Esophagus muscularis mucosa (tissue), 4 donors: ENCODE measurements around the gene EVPL. TPM values are rescaled to one million over a fixed set of nuclear protein-coding genes. Genes with fewer than 3 reads are reported as not detected.
"Not testable (repeated sequence)": the region's sequence is repeated elsewhere in the genome, so short reads cannot be mapped to it uniquely, and the experiment has no call there.

Source experiments
- DNase-seq: peaks from one replicate; pipeline ENCODE4 v3.0.0-alpha.2; 2017; ENCODE audit errors: extremely low spot score
- H3K27ac ChIP-seq, 4 donors: fragments of 200-600 bp; sonication (generic); replicated peaks in 1 of 4; 1 replicate in 3 of 4; 2 replicates in 1 of 4; pipeline ENCODE4 v1.5.1; 2016 to 2019; ENCODE audit warnings: mild to moderate bottlenecking in 1 of 4
- H3K27me3 ChIP-seq, 4 donors: fragments of 200-600 bp; sonication (generic); one replicate each; pipeline versions ENCODE4 v1.5.1 to v1.6.0; 2016 to 2019
- H3K36me3 ChIP-seq, 4 donors: fragments of 200-600 bp; sonication (generic); one replicate each; pipeline ENCODE4 v1.5.1; 2016 to 2019
- H3K4me1 ChIP-seq, 4 donors: fragments of 200-600 bp; sonication (generic); one replicate each; pipeline ENCODE4 v1.5.1; 2016 to 2019
- H3K4me3 ChIP-seq, 4 donors: fragments of 200-600 bp; sonication (generic); 1 replicate in 2 of 4; 2 replicates in 2 of 4; pipeline ENCODE4 v1.5.1; 2016 to 2019; ENCODE audit warnings: mild to moderate bottlenecking in 4 of 4, moderate library complexity in 1 of 4
- H3K9me3 ChIP-seq, 4 donors: fragments of 200-600 bp; sonication (generic); 1 replicate in 3 of 4; 2 replicates in 1 of 4; pipeline ENCODE4 v1.5.1; 2016 to 2019
- CTCF ChIP-seq, 3 experiments: fragments of 200-600 bp in 2 of 3; fragments of 450-650 bp in 1 of 3; sonication (generic) in 2 of 3; IDR thresholded peaks; one replicate each; pipeline ENCODE4 v1.5.1; 2017 to 2019; ENCODE audit warnings: antibody characterized with exemption in 3 of 3, mild to moderate bottlenecking in 2 of 3, moderate library complexity in 1 of 3
- EP300 ChIP-seq: sonication (generic); formaldehyde crosslinking; IDR thresholded peaks from one replicate; pipeline ENCODE4 v1.6.1; 2017; ENCODE audit warnings: antibody characterized with exemption
- POLR2A ChIP-seq: fragments of 450-650 bp; IDR thresholded peaks from one replicate; pipeline ENCODE4 v1.6.1; 2017; ENCODE audit warnings: antibody characterized with exemption, moderate library complexity, mild to moderate bottlenecking, low read depth
- POLR2AphosphoS5 ChIP-seq, 2 donors: sonication (generic); formaldehyde crosslinking; IDR thresholded peaks; one replicate each; pipeline ENCODE4 v1.6.1; 2017; ENCODE audit warnings: antibody characterized with exemption in 2 of 2
- WGBS: methylation state at CpG from one replicate; pipeline ENCODE4 v1.1.5; 2018; 5-methylcytosine and 5-hydroxymethylcytosine counted together
- intact Hi-C: fragments of 100-400 bp; cut with DNase I; formaldehyde crosslinking; loops from one replicate; pipeline ENCODE4 v1.15.1; 2023
- total RNA-seq, 4 donors: library from RNA; depleted of rRNA; stranded (reverse); fragments of >200 nt; gene quantifications; one replicate each; pipeline versions ENCODE4 v1.1.0 to v1.2.1, GENCODE V29; 2016

Gene EVPL
- total RNA-seq, 4 donors from 2014 or later, result 0.19 to 2.1 (median 1.1) TPM

GRCh38 chr17:76048025-76048605 lies 21.0 kb upstream of the EVPL start:
- DNase-seq, result no peak
- no peak overlapping the region for H3K27ac ChIP-seq
- 83% methylated on average over 9 of the region's 9 CpGs for WGBS
- no peaks in the 10 kb centered on the region for H3K27me3 ChIP-seq
- no peak overlapping the region for H3K4me3 ChIP-seq
- H3K36me3 ChIP-seq, result peaks cover 79 to 100% (median 90%) of the 10 kb centered on the region in 4 donors
- intact Hi-C loops, result no loop called here
- no peaks in the 10 kb centered on the region for H3K4me1 ChIP-seq
- no peaks in the 10 kb centered on the region for H3K9me3 ChIP-seq
- TF ChIP-seq EP300, result no peak
- no peak for TF ChIP-seq POLR2A
- no peak for TF ChIP-seq POLR2AphosphoS5 (IDR thresholded peaks at IDR 0.05)
- no peak for TF ChIP-seq CTCF (IDR thresholded peaks at IDR 0.05)

- H3K27ac ChIP-seq, result no peak overlapping the region
- TF ChIP-seq POLR2AphosphoS5 (IDR thresholded peaks at IDR 0.05), result no peak
- no peak for TF ChIP-seq CTCF (IDR thresholded peaks at IDR 0.05)
- TF ChIP-seq POLR2A, result no peak
- TF ChIP-seq EP300, result no peak
- no peaks in the 10 kb centered on the region for H3K27me3 ChIP-seq
- peaks cover 91 to 100% (median 98%) of the 10 kb centered on the region in 4 donors for H3K36me3 ChIP-seq
- H3K9me3 ChIP-seq, result no peaks in the 10 kb centered on the region
- intact Hi-C loops, result no loop called here
- no peaks in the 10 kb centered on the region for H3K4me1 ChIP-seq
- no peak overlapping the region for H3K4me3 ChIP-seq
- 96% methylated on average over 8 of the region's 8 CpGs for WGBS
- DNase-seq, result no peak
Measured at GRCh38 chr17:76046064-76046463, 19.0 kb upstream of the EVPL start.

GRCh38 chr17:76044475-76045007 lies 17.4 kb upstream of the EVPL start:
- H3K27me3 ChIP-seq, H3K9me3 ChIP-seq, intact Hi-C loops, H3K4me1 ChIP-seq, DNase-seq, H3K27ac ChIP-seq, H3K4me3 ChIP-seq: not testable (repeated sequence)
- peaks cover 92 to 100% (median 100%) of the 10 kb centered on the region in 4 donors for H3K36me3 ChIP-seq
- WGBS, result 81% methylated on average over 11 of the region's 11 CpGs

- WGBS, result 100% methylated on average over 3 of the region's 3 CpGs
- H3K4me1 ChIP-seq, H3K4me3 ChIP-seq, DNase-seq, intact Hi-C loops, H3K9me3 ChIP-seq, H3K27ac ChIP-seq, H3K27me3 ChIP-seq: not testable (repeated sequence)
- peaks cover 91 to 100% (median 96%) of the 10 kb centered on the region in 4 donors for H3K36me3 ChIP-seq
Measured at GRCh38 chr17:76042868-76043267, 15.8 kb upstream of the EVPL start.

GRCh38 chr17:76040376-76040775 lies 13.3 kb upstream of the EVPL start:
- Histone ChIP-seq H3K9me3 (no peaks in the 10 kb centered on the region), H3K27ac (peak overlapping the region in 1 of 4 donors; percentile 86), H3K27me3 (no peaks in the 10 kb centered on the region), H3K36me3 (peaks cover 66 to 81% (median 73%) of the 10 kb centered on the region in 4 donors), H3K4me1 (peaks cover 6 to 28% (median 21%) of the 10 kb centered on the region in 4 donors), H3K4me3 (no peak overlapping the region)
- WGBS, result 52% methylated on average over 6 of the region's 6 CpGs
- DNase-seq, result no peak
- TF ChIP-seq POLR2A, result no peak
- no peak for TF ChIP-seq POLR2AphosphoS5 (IDR thresholded peaks at IDR 0.05)
- no peak for TF ChIP-seq CTCF (IDR thresholded peaks at IDR 0.05)
- TF ChIP-seq EP300, result no peak
- intact Hi-C loops, result no loop called here

GRCh38 chr17:76039121-76039520 lies 12.0 kb upstream of the EVPL start:
- no peak overlapping the region for H3K4me3 ChIP-seq
- H3K27ac ChIP-seq, result peak overlapping the region; percentile 40 to 86 (median 62)
- H3K4me1 ChIP-seq, result peaks cover 6 to 34% (median 22%) of the 10 kb centered on the region in 4 donors
- intact Hi-C loops, result no loop called here
- H3K36me3 ChIP-seq, result peaks cover 54 to 68% (median 60%) of the 10 kb centered on the region in 4 donors
- TF ChIP-seq POLR2A (no peak), POLR2AphosphoS5 (IDR thresholded peaks at IDR 0.05) (peak; percentile 25 to 36), CTCF (IDR thresholded peaks at IDR 0.05) (no peak), EP300 (no peak)
- no peaks in the 10 kb centered on the region for H3K27me3 ChIP-seq
- no peaks in the 10 kb centered on the region for H3K9me3 ChIP-seq
- no peak for DNase-seq
- WGBS, result 49% methylated on average over 5 of the region's 6 CpGs
